MM.1S (cell line): ENCODE measurements around the gene NLGN1.

Experiments used
- CTCF ChIP-seq: fragments of 300-600 bp; sonication (generic); IDR thresholded peaks from 2 replicates; pipeline ENCODE4 v1.5.1; 2016; ENCODE audit warnings: antibody characterized with exemption, low read length, mixed read lengths
- EZH2 ChIP-seq: fragments of 300-600 bp; sonication (generic); optimal IDR thresholded peaks from 2 replicates; pipeline ENCODE3; 2017; ENCODE audit warnings: low read depth, mild to moderate bottlenecking, antibody characterized with exemption, low read length, mixed read lengths
- EZH2phosphoT487 ChIP-seq: fragments of 300-600 bp; sonication (generic); IDR thresholded peaks from 2 replicates; pipeline ENCODE4 v1.6.1; 2018; ENCODE audit warnings: antibody characterized with exemption, low read length

GRCh38 chr3:173725507-173725906, 328.0 kb downstream of the NLGN1 start:
- TF ChIP-seq CTCF (no peak), EZH2 (no peak), EZH2phosphoT487 (no peak)
